Mucosa of descending colon (tissue), 3 donors: Measurements from ENCODE around the gene CD36. TPM values are rescaled to one million over a fixed set of nuclear protein-coding genes. Genes with fewer than 3 reads are reported as not detected.

ENCODE experiments used
- ATAC-seq: fragments of 200-7000 bp; cut with Tn5 transposase; one replicate; pipeline ENCODE4 v1.9.1; 2020; ENCODE audit warnings: mild to moderate bottlenecking, moderate library complexity
- DNase-seq, 3 donors: peaks; one replicate each; pipeline ENCODE4 v3.0.0-alpha.2; 2020
- H3K36me3 ChIP-seq: fragments of 200-600 bp; one replicate; pipeline ENCODE4 v1.8.0; 2021; ENCODE audit warnings: low read depth, mild to moderate bottlenecking
- H3K4me1 ChIP-seq: fragments of 200-600 bp; one replicate; pipeline ENCODE4 v1.8.0; 2021; ENCODE audit warnings: low read depth, mild to moderate bottlenecking
- H3K4me3 ChIP-seq: fragments of 200-600 bp; one replicate; pipeline ENCODE4 v1.8.0; 2021; ENCODE audit warnings: mild to moderate bottlenecking
- H3K9me3 ChIP-seq: fragments of 200-600 bp; one replicate; pipeline ENCODE4 v1.8.0; 2021; ENCODE audit warnings: mild to moderate bottlenecking
- intact Hi-C, 2 donors: fragments of 100-400 bp; cut with DNase I in 1 of 2; cut with micrococcal nuclease in 1 of 2; formaldehyde crosslinking; loops; one replicate each; pipeline versions ENCODE4 v1.11.0 to v1.11.1; 2022; cut with DNase I, micrococcal nuclease
- total RNA-seq, 3 donors: library from RNA; stranded (reverse); fragmentation: NEBNext Ultra II Directional in 2 of 3; extraction: Animal tissue kit (Norgen Biotek cat#: 25700) in 2 of 3; gene quantifications; one replicate each; pipeline versions ENCODE4 v1.2.1 to v1.2.4, GENCODE V29; 2021 to 2023
- TF ChIP-seq, protein P1 (sequence below): fragments of 200-600 bp; IDR thresholded peaks from one replicate; pipeline ENCODE4 v1.8.0; 2022; ENCODE audit warnings: antibody characterized with exemption, mild to moderate bottlenecking
- donor health status: DM: no; HTN: no; CAD: no; lungs with moderate emphysema.
- donor health status: DM: no; HTN: no; CAD: no.
- donor health status: DM: no; HTN: yes; CAD: no.

Gene CD36
- total RNA-seq, 3 donors from 2014 or later = 18.4 to 34.4 (median 25.0) TPM

DNA sequence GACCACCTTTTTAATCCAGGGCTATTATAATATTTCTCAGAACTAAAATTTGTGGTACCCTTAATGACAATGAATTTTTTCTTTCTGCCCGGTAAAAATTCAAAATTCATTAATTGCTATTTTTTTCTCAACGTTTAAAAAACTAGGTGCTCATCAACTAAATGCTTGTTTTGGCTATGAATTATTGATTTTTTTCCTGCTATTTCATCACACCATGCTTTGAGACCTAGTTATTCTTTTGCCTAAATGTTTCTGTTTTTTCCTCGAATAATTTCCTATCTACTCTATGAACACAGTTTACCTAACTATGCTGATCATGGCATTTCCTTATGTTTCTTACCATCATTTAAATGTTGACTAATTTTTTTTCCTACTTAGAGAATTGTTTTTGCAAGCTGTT is 5.6 kb upstream of the CD36 start:
- Histone ChIP-seq H3K9me3 (no peaks in the 10 kb centered on the region), H3K4me1 (no peaks in the 10 kb centered on the region), H3K36me3 (no peaks in the 10 kb centered on the region), H3K4me3 (no peak overlapping the region)
- no peak for ATAC-seq
- intact Hi-C loops = no loop called here
- TF ChIP-seq, protein P1, sequence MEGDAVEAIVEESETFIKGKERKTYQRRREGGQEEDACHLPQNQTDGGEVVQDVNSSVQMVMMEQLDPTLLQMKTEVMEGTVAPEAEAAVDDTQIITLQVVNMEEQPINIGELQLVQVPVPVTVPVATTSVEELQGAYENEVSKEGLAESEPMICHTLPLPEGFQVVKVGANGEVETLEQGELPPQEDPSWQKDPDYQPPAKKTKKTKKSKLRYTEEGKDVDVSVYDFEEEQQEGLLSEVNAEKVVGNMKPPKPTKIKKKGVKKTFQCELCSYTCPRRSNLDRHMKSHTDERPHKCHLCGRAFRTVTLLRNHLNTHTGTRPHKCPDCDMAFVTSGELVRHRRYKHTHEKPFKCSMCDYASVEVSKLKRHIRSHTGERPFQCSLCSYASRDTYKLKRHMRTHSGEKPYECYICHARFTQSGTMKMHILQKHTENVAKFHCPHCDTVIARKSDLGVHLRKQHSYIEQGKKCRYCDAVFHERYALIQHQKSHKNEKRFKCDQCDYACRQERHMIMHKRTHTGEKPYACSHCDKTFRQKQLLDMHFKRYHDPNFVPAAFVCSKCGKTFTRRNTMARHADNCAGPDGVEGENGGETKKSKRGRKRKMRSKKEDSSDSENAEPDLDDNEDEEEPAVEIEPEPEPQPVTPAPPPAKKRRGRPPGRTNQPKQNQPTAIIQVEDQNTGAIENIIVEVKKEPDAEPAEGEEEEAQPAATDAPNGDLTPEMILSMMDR = no peak
- no peak for DNase-seq

DNA sequence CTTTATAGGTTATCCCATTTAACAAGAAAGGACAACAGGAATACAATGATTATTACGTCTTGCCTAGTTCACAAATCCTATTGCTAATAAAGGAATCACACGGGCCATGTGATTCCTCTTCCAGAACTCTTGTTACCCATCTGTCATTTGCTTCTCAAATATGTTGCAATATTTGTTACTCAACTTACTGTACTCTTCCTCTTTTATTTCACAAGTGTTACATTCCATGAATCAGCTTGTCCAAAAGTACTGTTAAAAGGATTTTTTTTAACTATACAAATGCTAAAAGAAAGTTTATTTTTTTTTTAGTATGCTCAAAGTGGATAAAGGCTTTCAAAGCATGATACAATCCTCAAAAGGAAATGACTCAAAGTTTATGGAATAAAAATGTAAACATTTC is 3.9 kb upstream of the CD36 start:
- H3K4me3 ChIP-seq = no peak overlapping the region
- H3K9me3 ChIP-seq = no peaks in the 10 kb centered on the region
- TF ChIP-seq, protein P1 = no peak
- DNase-seq (peak in 1 of 3 donors; percentile 3), ATAC-seq (peak; percentile 31)
- H3K4me1 ChIP-seq = no peaks in the 10 kb centered on the region
- intact Hi-C loops = no loop called here
- H3K36me3 ChIP-seq = no peaks in the 10 kb centered on the region

DNA sequence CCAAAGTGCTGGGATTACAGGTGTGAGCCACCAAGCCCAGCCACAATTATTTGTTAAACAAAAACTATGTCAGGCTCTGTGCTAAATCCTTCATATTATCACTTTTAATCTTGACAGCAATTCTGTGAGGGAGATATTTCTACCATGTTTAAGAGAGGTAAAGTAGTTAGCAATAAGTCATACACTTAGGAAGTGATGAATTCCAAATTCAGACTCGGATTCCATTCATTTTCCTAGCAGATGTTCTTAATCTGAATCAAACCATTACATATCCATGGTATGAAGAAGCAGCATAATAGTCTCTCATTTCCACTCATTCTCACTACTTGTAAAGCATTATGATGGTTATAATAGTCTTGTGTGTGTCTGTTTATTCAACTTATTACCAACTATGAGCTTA is 2.9 kb upstream of the CD36 start:
- TF ChIP-seq, protein P1 = no peak
- intact Hi-C loops = no loop called here
- DNase-seq (no peak), ATAC-seq (no peak)
- Histone ChIP-seq H3K4me3 (no peak overlapping the region), H3K9me3 (no peaks in the 10 kb centered on the region), H3K36me3 (no peaks in the 10 kb centered on the region), H3K4me1 (no peaks in the 10 kb centered on the region)

DNA sequence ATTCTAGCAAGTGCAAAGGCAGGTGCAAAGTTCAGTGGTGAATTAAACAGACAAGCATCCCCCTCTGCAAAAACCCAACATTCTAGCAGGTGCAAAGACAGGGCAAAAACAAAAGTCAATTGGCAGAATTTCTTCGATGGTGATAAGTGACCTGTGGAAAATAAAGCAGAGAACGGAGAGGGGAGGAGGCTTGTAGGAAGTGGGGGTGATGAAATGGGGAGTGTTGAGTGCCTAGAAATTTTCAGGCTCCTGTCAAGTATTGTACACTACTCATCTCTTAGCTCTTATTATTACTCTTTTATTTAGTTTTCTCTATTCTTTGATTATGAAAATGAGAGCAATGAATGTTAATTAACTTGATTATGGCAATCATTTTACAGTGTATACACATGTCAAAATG is 2.4 kb upstream of the CD36 start:
- intact Hi-C loops = no loop called here
- no peak for ATAC-seq
- TF ChIP-seq, protein P1 = no peak
- no peaks in the 10 kb centered on the region for H3K4me1 ChIP-seq
- no peak overlapping the region for H3K4me3 ChIP-seq
- H3K36me3 ChIP-seq = no peaks in the 10 kb centered on the region
- no peaks in the 10 kb centered on the region for H3K9me3 ChIP-seq
- no peak for DNase-seq

DNA sequence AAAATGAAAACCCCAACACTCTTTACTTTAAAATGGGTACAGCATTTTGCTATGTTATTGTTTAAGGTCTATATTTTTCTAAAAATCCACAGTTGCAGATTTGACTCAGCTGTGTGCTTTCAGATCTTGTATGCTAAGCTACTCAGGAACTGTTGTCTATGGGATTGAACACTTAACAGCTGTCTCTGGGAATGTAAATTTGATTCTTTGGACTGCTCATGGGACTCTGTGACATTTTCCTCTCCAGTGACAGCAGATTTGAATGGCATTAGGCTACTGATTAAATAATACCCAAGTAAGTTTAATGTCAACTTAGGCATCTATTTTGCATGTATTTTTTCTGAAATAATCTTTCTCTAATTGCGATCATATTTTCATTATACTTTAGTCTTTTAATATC is 1.7 kb upstream of the CD36 start:
- Histone ChIP-seq H3K4me3 (no peak overlapping the region), H3K9me3 (no peaks in the 10 kb centered on the region), H3K36me3 (no peaks in the 10 kb centered on the region), H3K4me1 (no peaks in the 10 kb centered on the region)
- no peak for ATAC-seq
- TF ChIP-seq, protein P1 = no peak
- intact Hi-C loops = no loop called here
- DNase-seq = no peak

DNA sequence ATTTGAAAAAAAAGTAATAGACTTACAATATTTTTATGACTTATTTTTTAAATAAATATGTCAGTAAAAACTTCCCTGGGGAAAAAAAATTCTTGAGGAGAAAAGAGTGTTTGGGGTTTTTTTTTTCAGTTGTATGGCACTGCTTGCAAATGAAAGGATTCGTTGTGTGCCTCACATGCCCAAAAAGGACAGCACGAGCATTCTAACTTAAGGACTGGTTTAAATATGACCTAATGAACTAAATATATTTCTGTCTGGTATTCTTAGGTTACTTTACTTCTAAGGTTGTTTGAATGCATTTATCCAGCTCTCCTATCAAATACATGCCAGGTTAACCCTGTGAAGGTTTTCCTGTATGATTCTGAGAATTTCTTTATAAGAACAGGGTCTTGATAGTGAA is 988 bp upstream of the CD36 start:
- Histone ChIP-seq H3K9me3 (no peaks in the 10 kb centered on the region), H3K4me3 (no peak overlapping the region), H3K4me1 (no peaks in the 10 kb centered on the region), H3K36me3 (no peaks in the 10 kb centered on the region)
- DNase-seq = no peak
- no peak for ATAC-seq
- intact Hi-C loops = no loop called here
- TF ChIP-seq, protein P1 = no peak
